AG04449 (cell line): ENCODE results near the gene DPPA4.
"Not testable (repeated sequence)": the region's sequence is repeated elsewhere in the genome, so short reads cannot be mapped to it uniquely, and the experiment has no call there.

ENCODE experiments used
- CTCF ChIA-PET: fragments of 350-600 bp; formaldehyde crosslinking; extraction: SDS; loops from one replicate; lab custom pipeline; 2021; ENCODE audit warnings: antibody characterized with exemption; lab: Yijun Ruan, JAX
- POLR2A ChIA-PET: fragments of 400-600, 350-600 bp; formaldehyde crosslinking; extraction: SDS; loops from one replicate; lab custom pipeline; 2020; ENCODE audit warnings: antibody characterized with exemption, inconsistent platforms; lab: Yijun Ruan, JAX
- DNase-seq: peaks from one replicate; pipeline ENCODE4 v3.0.0-alpha.2; 2010; ENCODE audit warnings: low read depth, low spot score
- H3K4me3 ChIP-seq: 2 replicates; pipeline ENCODE4 v1.5.1; 2011; ENCODE audit warnings: low read depth, mild to moderate bottlenecking, control low read depth, low read length
- CTCF ChIP-seq: IDR thresholded peaks from one replicate; pipeline ENCODE4 v1.5.1; 2011; ENCODE audit warnings: mild to moderate bottlenecking, moderate library complexity, low read length, control low read depth, inconsistent platforms; ENCODE audit not compliant: insufficient read depth; ENCODE audit errors: missing control alignments

The DPPA4 gene

GRCh38 chr3:109373933-109374332, 36.6 kb upstream of the DPPA4 start:
- POLR2A ChIA-PET: no interaction called here
- CTCF ChIA-PET: no interaction called here
- no peak for TF ChIP-seq CTCF
- no peak for DNase-seq
- H3K4me3 ChIP-seq: no peak overlapping the region

- TF ChIP-seq CTCF: no peak
- H3K4me3 ChIP-seq: no peak overlapping the region
- ChIA-PET CTCF (no interaction called here), POLR2A (no interaction called here)
- no peak for DNase-seq
These were observed 35.3 kb upstream of the DPPA4 start for GRCh38 chr3:109372639-109373038.

GRCh38 chr3:109369510-109369909, 32.2 kb upstream of the DPPA4 start:
- H3K4me3 ChIP-seq: no peak overlapping the region
- CTCF ChIA-PET: no interaction called here
- no peak for DNase-seq
- POLR2A ChIA-PET: no interaction called here
- TF ChIP-seq CTCF: no peak

GRCh38 chr3:109364088-109364487, 26.7 kb upstream of the DPPA4 start:
- no peak for DNase-seq
- no peak overlapping the region for H3K4me3 ChIP-seq
- POLR2A ChIA-PET: no interaction called here
- TF ChIP-seq CTCF: no peak
- CTCF ChIA-PET: no interaction called here

- ChIA-PET POLR2A (no interaction called here), CTCF (no interaction called here)
These were observed 26.3 kb upstream of the DPPA4 start for GRCh38 chr3:109363634-109364033.

GRCh38 chr3:109362823-109363222, 25.5 kb upstream of the DPPA4 start:
- H3K4me3 ChIP-seq: no peak overlapping the region
- CTCF ChIA-PET: no interaction called here
- no peak for TF ChIP-seq CTCF
- no peak for DNase-seq
- POLR2A ChIA-PET: no interaction called here

More at GRCh38 chr3:109363634-109364033, 26.3 kb upstream of the DPPA4 start:
- DNase-seq: no peak
- H3K4me3 ChIP-seq: no peak overlapping the region
- TF ChIP-seq CTCF: no peak

- POLR2A ChIA-PET, H3K4me3 ChIP-seq, CTCF ChIA-PET, DNase-seq: not testable (repeated sequence)
These were observed 21.5 kb upstream of the DPPA4 start for GRCh38 chr3:109358809-109359208.
